SK-N-SH (cell line): ENCODE results near the gene ACSL1.

Experiments used
- CTCF ChIP-seq: fragments of 200-600 bp; sonication (generic); IDR thresholded peaks from 2 replicates; pipeline ENCODE4 v1.6.1; 2017; ENCODE audit warnings: antibody characterized with exemption, mild to moderate bottlenecking, moderate library complexity
- EZH2phosphoT487 ChIP-seq: fragments of 200-600 bp; sonication (generic); IDR thresholded peaks from 2 replicates; pipeline ENCODE4 v1.6.1; 2017; ENCODE audit warnings: low read depth, mixed run types, mild to moderate bottlenecking, antibody characterized with exemption, moderate library complexity, borderline replicate concordance
- FOXJ3 ChIP-seq: sonication (generic); formaldehyde crosslinking; IDR thresholded peaks from 2 replicates; pipeline ENCODE4 v1.5.1; 2020; ENCODE audit warnings: mild to moderate bottlenecking, missing genetic modification reagents
- MEF2A ChIP-seq: IDR thresholded peaks from 2 replicates; pipeline ENCODE4 v1.4.0; 2012; ENCODE audit warnings: low read depth, borderline replicate concordance
- MXI1 ChIP-seq: IDR thresholded peaks from 2 replicates; pipeline ENCODE4 v1.6.1; 2012; ENCODE audit warnings: mild to moderate bottlenecking, low read depth, low read length, improper control_type of control experiment
- NRF1 ChIP-seq: IDR thresholded peaks from 2 replicates; pipeline ENCODE4 v1.6.1; 2012; ENCODE audit warnings: low read depth, mild to moderate bottlenecking, low read length
- POLR2AphosphoS5 ChIP-seq: IDR thresholded peaks from 2 replicates; pipeline ENCODE4 v1.6.1; 2012; ENCODE audit warnings: low read depth, low read length
- RAD21 ChIP-seq: IDR thresholded peaks from 2 replicates; pipeline ENCODE4 v1.6.1; 2012; ENCODE audit warnings: mild to moderate bottlenecking, low read length
- SMC3 ChIP-seq: IDR thresholded peaks from 2 replicates; pipeline ENCODE4 v1.6.1; 2012; ENCODE audit warnings: low read depth, low read length, improper control_type of control experiment
- TF ChIP-seq, protein P1 (sequence below): fragments of 150-350 bp; IDR thresholded peaks from 2 replicates; pipeline ENCODE4 v1.6.1; 2017; ENCODE audit warnings: antibody characterized with exemption, low read length, low read depth, borderline replicate concordance

GRCh38 chr4:184785813-184786212 lies 40.0 kb downstream of the ACSL1 start:
- TF ChIP-seq CTCF = no peak
- no peak for TF ChIP-seq NRF1
- TF ChIP-seq EZH2phosphoT487 = no peak
- no peak for TF ChIP-seq MXI1
- TF ChIP-seq, protein P1, sequence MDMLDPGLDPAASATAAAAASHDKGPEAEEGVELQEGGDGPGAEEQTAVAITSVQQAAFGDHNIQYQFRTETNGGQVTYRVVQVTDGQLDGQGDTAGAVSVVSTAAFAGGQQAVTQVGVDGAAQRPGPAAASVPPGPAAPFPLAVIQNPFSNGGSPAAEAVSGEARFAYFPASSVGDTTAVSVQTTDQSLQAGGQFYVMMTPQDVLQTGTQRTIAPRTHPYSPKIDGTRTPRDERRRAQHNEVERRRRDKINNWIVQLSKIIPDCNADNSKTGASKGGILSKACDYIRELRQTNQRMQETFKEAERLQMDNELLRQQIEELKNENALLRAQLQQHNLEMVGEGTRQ = no peak
- TF ChIP-seq FOXJ3 (CRISPR knock-in tag) = no peak
- TF ChIP-seq MEF2A = no peak
- no peak for TF ChIP-seq SMC3
- TF ChIP-seq RAD21 = no peak
- no peak for TF ChIP-seq POLR2AphosphoS5
